Fibroblast of peridontal ligament (primary cell): ENCODE results near the gene HSP90B1.

ENCODE experiments used
- DNase-seq: peaks from one replicate; pipeline ENCODE4 v3.0.0-alpha.2; 2010; ENCODE audit errors: extremely low read depth

HSP90B1 gene

DNA sequence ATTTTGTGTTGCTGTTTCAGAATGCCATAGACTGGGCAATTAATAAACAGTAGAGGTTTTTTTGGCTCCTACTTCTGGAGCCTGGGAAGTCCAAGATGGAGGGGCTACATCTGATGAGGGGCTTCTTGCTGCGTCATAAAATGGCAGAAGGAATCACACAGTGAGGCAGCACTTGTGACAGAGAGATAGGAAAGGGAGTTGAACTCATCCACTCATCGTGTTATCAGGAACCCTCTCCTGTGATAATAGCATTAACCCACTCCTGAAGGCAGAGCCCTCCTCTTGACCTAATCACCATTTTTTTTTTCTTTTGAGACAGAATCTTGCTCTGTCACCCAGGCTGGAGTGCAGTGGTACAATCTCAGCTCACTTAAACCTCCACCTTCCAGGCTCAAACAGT, 45.2 kb downstream of the HSP90B1 start:
- no peak for DNase-seq

DNA sequence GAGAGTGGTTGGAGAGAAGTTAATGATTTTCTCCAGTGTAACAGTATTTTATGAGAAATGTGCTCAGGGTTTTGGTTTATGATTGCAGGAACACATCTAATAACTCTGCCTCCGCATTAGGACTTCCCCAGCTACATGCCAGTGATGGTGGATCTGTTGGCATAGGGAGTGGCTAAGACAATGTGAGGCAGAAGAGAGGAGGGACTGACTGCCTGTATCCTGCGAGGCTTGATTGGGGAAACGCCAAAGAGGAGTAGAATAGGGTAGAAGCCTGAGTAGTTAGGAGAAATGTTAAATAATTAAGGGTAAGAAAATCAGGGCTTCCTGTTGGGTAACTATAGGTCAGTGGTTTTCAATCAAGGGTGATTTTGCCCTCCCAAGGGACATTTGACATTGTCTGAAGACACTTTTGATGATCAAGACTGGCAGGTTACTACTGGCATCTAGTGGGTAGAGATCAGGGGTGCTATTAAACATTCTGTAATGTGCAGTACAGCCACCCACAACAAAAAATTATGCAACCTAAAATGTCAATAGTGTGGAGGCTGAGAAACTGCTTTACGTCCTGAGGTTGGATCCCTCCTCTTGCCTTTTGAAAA, 48.3 kb downstream of the HSP90B1 start:
- no peak for DNase-seq

DNA sequence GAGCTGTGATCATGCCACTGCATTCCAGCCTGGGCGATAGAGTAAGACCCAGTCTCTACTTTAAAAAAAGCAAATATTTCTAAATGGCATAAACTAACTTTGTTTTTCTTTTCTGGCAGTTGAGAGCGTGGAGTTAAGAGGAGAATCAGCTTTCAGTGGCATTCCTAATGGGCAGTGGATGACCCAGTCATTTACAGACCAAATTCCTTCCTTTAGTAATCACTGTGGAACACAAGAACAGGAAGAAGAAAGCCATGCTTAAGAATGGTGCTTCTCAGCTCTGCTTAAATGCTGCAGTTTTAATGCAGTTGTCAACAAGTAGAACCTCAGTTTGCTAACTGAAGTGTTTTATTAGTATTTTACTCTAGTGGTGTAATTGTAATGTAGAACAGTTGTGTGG, 56.6 kb downstream of the HSP90B1 start:
- peak; percentile 88 for DNase-seq

DNA sequence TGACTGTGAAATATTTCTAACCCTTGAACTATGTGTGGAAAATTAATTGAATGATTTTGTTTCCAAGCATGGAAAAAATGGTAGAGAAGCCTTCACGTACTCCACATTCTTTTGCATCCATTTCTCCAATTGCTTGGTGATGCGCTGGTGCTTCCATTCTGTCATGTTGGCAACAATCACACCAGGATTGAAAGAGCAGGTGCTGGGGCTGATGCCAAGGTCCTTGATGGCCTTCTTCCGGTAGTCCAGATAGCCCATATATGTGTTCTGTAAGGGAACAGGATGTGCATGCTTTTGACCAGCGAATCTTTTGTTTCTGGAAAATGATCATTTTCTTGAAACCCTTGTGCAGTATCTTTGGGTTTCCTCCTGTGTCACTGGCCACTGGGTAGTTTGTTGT, 64.0 kb downstream of the HSP90B1 start:
- DNase-seq = no peak

DNA sequence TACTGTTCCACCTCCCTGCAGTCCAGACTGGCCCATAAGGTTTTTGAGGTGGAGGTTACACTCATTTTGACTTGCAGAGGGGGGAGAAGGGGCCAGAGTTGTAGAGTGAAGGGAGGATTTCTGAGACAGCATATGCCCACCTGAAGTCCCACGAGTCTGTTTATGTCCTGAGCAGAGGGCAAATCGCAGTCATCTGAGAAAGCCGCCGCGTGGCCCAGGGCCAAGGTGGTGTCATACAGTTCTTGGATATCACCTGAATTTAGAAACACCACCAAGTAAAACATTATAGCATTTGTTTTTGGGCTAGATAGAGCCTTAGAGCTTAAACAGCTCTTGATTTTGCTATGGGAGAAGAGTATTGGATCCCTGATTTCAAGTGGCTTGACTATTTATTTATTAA, 66.4 kb downstream of the HSP90B1 start:
- no peak for DNase-seq

DNA sequence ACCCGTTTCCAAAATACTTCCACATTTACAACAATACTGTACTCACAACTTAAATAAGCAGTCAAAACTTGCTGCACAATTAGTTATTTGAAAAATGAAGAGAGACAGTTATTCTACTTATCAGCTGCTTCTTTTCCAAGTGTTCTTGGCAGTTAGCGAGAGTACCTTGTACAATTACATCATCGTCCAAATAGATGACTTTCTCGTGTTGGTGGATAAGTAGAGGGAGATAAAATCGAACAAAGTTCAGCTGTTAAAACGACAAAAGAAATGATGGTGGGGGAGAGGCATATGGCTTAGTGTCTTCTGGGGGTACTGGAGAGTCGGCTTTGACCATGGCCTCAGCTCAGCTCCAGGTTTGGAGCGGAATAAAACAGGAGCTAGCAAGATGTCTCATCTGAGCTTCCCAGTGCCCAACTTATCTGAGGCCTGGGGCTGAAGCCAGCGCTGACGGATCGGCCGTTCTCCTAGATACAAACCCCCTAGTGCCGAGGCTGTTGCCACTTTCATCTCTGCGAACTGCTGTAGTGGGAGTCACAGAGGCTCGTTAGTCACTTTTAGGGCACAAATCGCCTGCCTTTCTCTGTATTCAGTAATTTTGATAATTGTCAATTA, 67.2 kb downstream of the HSP90B1 start:
- DNase-seq = no peak
